ENCODE results near the gene ZMIZ1. TPM values are rescaled to one million over a fixed set of nuclear protein-coding genes. Genes with fewer than 3 reads are reported as not detected.

Gene ZMIZ1
- total RNA-seq, 6 experiments from 2014 or later = 38.6 to 60.3 (median 51.2) TPM

- no peak for TF ChIP-seq CTCF (IDR thresholded peaks at IDR 0.05)
- H3K27me3 Mint-ChIP-seq (ENCODE audit: insufficient read depth) = peaks cover 14% of the 10 kb centered on the region; the same call in 1 of the 2 replicates
- no peaks in the 10 kb centered on the region for H3K9me3 Mint-ChIP-seq
- no peak overlapping the region; the same call in 1 of the 2 replicates for H3K4me3 Mint-ChIP-seq
- H3K36me3 Mint-ChIP-seq (ENCODE audit: low read depth) = peaks cover 34% of the 10 kb centered on the region
- DNase-seq = no peak
- no peak overlapping the region; the same call in 1 of the 2 replicates for H3K27ac Mint-ChIP-seq
- peaks cover 95% of the 10 kb centered on the region for H3K4me1 Mint-ChIP-seq (ENCODE audit: low read depth)
These were observed 75.1 kb downstream of the ZMIZ1 start for GRCh38 chr10:79143879-79144278.

- peaks cover 34% of the 10 kb centered on the region for H3K36me3 Mint-ChIP-seq (ENCODE audit: low read depth)
- peaks cover 95% of the 10 kb centered on the region for H3K4me1 Mint-ChIP-seq (ENCODE audit: low read depth)
- H3K27me3 Mint-ChIP-seq (ENCODE audit: insufficient read depth) = peaks cover 7% of the 10 kb centered on the region; the same call in 1 of the 2 replicates
- H3K9me3 Mint-ChIP-seq = no peaks in the 10 kb centered on the region
- TF ChIP-seq CTCF (IDR thresholded peaks at IDR 0.05) = no peak
- H3K27ac Mint-ChIP-seq = peak overlapping the region; percentile 85
- H3K4me3 Mint-ChIP-seq = peak overlapping the region; percentile 67; the same call in 1 of the 2 replicates
- no peak for DNase-seq
These were observed 75.8 kb downstream of the ZMIZ1 start for GRCh38 chr10:79144351-79145173.

GRCh38 chr10:79145174-79145483 lies 76.4 kb downstream of the ZMIZ1 start:
- peaks cover 95% of the 10 kb centered on the region for H3K4me1 Mint-ChIP-seq (ENCODE audit: low read depth)
- peaks cover 30% of the 10 kb centered on the region for H3K36me3 Mint-ChIP-seq (ENCODE audit: low read depth)
- no peaks in the 10 kb centered on the region for H3K9me3 Mint-ChIP-seq
- peak overlapping the region; percentile 67; the same call in 1 of the 2 replicates for H3K4me3 Mint-ChIP-seq
- TF ChIP-seq CTCF (IDR thresholded peaks at IDR 0.05) = no peak
- no peak for DNase-seq
- H3K27me3 Mint-ChIP-seq (ENCODE audit: insufficient read depth) = peaks cover 7% of the 10 kb centered on the region; the same call in 1 of the 2 replicates
- peak overlapping the region; percentile 85 for H3K27ac Mint-ChIP-seq

- DNase-seq = no peak
- Mint-ChIP-seq H3K27me3 (ENCODE audit: insufficient read depth) (peaks cover 7% of the 10 kb centered on the region; the same call in 1 of the 2 replicates), H3K27ac (peak overlapping the region; percentile 85), H3K4me1 (ENCODE audit: low read depth) (peaks cover 95% of the 10 kb centered on the region), H3K9me3 (no peaks in the 10 kb centered on the region), H3K36me3 (ENCODE audit: low read depth) (peaks cover 23% of the 10 kb centered on the region), H3K4me3 (peak overlapping the region; percentile 67; the same call in 1 of the 2 replicates)
- no peak for TF ChIP-seq CTCF (IDR thresholded peaks at IDR 0.05)
These were observed 77.0 kb downstream of the ZMIZ1 start for GRCh38 chr10:79145517-79146470.

GRCh38 chr10:79146611-79147130 lies 77.9 kb downstream of the ZMIZ1 start:
- peaks cover 8% of the 10 kb centered on the region for H3K27me3 Mint-ChIP-seq (ENCODE audit: insufficient read depth)

More at GRCh38 chr10:79146611-79147130, 77.9 kb downstream of the ZMIZ1 start:
- Mint-ChIP-seq H3K4me3 (no peak overlapping the region), H3K36me3 (ENCODE audit: low read depth) (peaks cover 16% of the 10 kb centered on the region; the same call in 1 of the 2 replicates), H3K27ac (peak overlapping the region; percentile 96), H3K4me1 (ENCODE audit: low read depth) (peaks cover 95% of the 10 kb centered on the region), H3K9me3 (no peaks in the 10 kb centered on the region)
- TF ChIP-seq CTCF (IDR thresholded peaks at IDR 0.05) = no peak
- no peak for DNase-seq

All from HFFc6 (cell line).